GM19099 (cell line): Measurements from ENCODE around the gene TMEM200A.

ENCODE experiments used
- POLR2A ChIP-seq: IDR thresholded peaks from 3 replicates; pipeline ENCODE4 v1.6.1; 2011; ENCODE audit warnings: low read depth; ENCODE audit not compliant: insufficient read length; ENCODE audit errors: extremely low read depth

TMEM200A gene

DNA sequence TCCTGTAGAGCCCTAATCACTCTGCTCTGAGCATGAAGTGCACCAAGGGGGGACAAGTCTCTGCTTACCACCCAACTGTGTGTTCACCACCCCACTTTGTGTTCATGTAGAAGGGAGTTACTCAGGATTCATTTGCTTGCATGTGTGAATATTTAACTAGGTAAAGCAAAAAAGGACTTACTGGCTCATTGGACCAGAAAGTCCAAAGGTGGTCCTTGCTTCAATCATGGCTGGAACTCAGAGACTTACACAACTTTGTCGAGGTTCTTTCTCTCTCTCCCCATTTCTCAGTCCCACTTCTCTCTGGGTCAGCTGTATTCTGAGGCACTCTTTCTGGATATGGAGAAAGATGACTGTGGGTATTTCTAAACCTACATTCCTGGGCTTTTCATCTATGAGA is 4.0 kb downstream of the TMEM200A start:
- TF ChIP-seq POLR2A, result no peak

DNA sequence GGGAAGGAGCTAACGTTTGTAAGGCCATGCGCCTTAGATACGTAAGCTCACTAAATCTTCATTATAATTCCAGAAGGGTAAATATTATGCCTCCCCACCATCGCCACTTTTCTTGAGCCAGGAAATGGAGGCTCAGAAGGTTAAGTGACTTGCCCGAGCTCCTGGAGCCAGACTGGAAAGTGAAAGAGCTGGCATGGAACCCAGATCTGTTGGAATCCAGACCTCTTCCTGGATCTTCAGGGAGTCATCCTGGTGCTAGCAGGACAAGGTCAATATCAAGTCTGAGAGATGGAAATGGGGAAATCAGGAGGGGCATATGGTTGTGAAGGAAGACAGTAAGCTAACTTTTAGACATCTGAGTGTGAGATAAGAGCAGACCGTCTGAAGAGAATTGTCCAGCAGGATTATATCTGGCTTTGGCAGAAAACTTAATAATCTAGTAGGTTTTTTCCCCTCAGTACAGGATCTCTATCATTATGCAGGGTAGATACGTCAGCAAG is 6.2 kb downstream of the TMEM200A start:
- no peak for TF ChIP-seq POLR2A

- no peak for TF ChIP-seq POLR2A
Observed at GRCh38 chr6:130372786-130373185, 7.0 kb downstream of the TMEM200A start.

- TF ChIP-seq POLR2A, result no peak
Observed at GRCh38 chr6:130373992-130374391, 8.2 kb downstream of the TMEM200A start.

- TF ChIP-seq POLR2A, result no peak
Observed at GRCh38 chr6:130376936-130377335, 11.1 kb downstream of the TMEM200A start.

DNA sequence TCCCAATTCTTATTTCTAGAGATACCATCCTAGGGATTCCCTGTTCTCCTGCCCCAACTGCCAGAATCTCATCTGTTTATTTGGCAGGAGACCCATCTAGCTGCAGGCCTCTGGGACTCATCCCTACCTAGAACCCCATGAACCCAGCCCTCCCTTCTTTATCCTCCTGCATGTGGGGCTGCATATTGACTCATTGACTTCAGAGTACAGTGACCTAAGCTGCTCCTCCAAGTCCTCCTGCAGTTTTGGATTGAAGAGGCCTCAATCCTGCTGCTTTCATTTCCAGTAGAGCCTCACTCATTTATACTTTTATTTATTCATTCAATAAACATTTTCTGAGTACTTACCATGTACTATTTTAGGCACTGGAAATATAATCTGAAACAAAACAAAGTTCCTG is 11.6 kb downstream of the TMEM200A start:
- no peak for TF ChIP-seq POLR2A

DNA sequence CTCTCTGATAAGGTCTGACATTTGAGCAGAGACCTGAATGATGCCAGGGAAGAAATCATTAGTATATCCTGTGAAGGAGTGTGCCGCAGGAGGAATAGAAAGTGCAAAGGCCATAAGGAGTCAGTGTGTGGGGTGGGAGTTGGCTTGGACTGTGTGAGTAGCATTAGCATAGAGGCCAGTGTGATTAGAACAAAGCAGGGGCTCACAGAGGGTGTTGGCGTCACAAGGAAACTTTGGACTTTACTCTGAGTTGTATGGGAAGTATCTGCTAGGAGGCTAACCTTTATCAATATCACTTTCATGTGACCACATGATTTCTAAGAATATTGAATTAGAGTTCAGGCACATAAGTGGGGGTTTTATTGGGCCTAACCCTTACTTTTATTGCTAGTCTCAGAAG is 12.1 kb downstream of the TMEM200A start:
- TF ChIP-seq POLR2A, result no peak

DNA sequence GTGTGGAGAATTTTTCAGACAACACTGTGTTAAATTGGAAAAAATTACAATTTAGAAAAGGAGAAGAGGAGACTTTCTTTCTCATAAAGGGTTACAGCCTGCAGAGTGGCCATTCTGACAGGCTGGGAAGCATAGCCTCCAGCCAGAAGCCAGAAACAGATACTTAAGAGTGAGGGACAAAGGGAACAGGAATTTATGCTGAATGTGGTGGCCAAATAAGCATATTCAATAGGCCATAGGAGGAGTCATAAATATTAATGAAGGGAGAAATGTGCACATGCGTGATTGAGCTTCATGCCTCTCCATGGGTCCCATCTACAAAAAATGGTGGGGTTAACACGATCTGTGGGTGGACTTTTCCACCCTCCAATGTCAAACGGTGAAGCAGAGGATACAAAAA is 13.4 kb downstream of the TMEM200A start:
- TF ChIP-seq POLR2A, result no peak

GRCh38 chr6:130381012-130381411 is 15.2 kb downstream of the TMEM200A start:
- no peak for TF ChIP-seq POLR2A

DNA sequence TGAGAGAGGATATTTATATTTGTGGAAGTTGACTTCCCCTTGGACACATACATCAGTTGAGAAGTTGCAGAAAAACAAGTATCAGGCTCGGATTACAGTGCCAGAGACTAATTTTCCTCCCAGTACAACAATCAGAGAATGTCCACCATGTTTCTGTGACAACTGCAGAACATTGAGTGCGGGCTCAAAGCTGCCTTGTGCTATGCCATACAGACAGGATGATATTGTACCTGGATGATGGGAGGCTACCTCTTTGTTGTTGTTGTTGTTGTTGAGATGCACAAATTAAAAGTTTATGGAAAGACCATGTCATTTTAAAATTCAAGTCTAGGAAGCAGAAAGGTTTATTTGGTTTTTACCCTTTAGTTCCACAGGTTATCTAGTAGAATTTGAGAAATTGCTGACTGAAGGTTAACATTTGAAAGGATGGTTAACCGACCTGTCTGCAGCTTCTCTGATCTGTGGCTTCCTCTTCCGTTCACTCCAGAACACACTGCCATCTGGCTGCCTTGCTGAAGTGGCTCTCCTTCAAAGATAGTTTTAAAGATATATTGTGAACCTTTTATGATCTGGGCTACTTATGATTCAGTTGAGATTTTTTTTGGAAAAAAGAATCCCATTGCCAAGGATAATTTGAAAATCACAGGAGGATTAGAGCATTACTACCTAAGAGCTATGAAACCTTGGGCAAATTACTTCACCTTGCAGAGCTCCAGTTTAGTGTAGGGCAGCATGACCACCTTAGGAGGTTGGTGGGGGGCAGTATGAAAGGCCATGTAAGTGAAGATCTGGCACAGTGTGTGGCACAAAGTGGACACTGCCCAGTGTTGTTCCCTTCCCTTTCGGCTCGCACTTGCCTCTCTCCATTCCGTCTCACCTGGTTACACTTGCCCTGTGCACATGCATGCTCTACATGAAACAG is 15.9 kb downstream of the TMEM200A start:
- TF ChIP-seq POLR2A, result no peak

DNA sequence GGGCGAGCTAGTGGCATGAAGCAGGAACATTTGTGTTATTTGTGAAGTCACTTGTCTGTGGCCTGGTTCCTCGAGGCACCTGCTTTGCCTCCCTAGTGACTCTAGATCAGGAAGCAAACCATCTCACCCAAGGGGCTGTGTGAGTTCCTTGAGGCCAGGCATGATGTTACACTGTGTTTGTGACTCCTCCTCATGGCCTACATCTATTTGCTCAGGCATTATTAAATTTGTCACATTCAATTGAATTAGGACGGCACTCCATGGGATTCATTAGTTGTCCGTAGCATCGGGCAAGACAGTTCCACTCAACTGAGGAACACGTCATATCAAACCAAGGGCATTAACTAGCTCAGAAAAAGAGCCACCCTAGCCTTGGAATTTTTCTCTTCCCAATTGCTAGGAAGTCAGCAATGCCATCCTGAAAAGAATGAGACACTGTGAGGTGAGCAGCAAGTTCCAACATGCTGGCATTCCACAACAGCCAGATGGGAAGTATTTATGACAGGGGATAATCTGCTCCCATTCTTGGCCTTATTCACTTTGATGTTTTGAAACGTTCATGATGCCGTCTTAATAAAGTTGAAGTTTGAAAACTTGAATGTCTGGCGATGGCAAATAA is 17.2 kb downstream of the TMEM200A start:
- TF ChIP-seq POLR2A, result no peak

GRCh38 chr6:130385064-130385695 is 19.4 kb downstream of the TMEM200A start:
- no peak for TF ChIP-seq POLR2A

GRCh38 chr6:130389142-130389541 is 23.3 kb downstream of the TMEM200A start:
- no peak for TF ChIP-seq POLR2A

DNA sequence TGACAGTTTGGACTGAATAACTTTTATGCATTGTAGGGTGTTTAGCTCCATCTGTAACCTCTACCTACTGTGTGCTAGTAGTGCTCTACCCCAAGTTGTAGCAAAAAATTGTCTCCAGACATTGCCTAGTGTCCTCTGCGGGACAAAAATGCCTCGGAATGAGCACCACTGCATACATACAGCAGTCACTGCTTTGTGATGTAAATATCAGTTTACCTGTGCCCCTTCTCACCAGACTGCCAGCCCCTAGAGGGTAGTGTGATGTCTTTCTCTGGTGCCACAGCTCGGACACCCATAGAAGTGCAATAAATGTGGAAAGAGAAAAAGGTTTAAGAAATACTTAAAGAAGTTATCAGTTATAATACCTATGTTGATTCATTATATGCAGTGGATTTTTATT is 25.1 kb downstream of the TMEM200A start:
- no peak for TF ChIP-seq POLR2A

GRCh38 chr6:130393306-130393705 is 27.5 kb downstream of the TMEM200A start:
- TF ChIP-seq POLR2A, result no peak
